NCI-H510A treated with DMSO at 0.1 percent for 48 hours (cell line): ENCODE measurements around the gene COL6A2.
"Not testable (repeated sequence)": the region's sequence is repeated elsewhere in the genome, so short reads cannot be mapped to it uniquely, and the experiment has no call there.

Experiments
- DNase-seq: peaks from one replicate; lab custom pipeline; 2025; lab: John Stamatoyannopoulos, UW

Gene COL6A2

DNA sequence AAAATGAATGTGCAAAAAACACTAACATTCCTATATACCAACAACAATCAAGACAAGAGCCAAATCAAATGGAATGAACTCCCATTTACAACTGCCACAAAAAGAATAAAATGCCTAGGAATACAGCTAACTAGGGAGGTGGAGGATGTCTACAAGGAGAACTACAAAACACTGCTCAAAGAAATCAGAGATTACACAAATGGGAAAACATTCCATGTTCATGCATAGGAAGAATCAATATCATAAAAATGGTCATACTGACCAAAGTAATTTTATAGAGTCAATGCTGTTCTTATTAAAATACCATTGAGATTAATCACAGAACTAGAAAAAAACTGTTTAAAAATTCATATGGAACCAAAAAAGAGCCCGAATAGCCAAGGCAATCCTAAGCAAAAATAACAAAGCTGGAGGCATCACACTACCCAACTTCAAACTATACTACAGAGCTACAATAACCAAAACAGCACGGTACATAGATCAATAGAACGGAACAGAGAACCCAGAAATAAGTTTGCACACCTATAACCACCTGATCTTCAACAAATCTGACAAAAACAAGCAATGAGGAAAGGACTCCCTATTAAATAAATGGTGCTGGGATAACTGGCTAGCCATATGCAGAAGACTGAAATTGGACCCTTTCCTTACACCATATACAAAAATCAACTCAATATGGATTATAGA, 78.7 kb downstream of the COL6A2 start:
- DNase-seq = not testable (repeated sequence)

DNA sequence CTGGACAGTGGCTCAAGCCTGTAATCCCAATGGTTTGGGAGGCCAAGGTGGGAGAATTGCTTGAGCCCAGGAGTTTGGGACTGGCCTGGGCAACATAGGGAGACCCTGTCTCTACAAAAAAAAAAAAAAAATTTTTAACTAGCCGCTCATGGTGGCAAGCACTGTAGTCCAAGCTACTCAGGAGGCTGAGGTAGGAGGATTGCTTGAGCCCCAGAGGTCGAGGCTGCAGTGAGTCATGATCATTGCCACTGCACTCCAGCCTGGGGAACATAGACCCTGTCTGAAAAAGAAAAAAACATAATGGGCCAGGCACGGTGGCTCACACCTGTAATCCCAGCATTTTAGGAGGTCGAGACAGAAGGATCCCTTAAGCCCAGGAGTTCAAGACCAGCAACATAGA, 81.0 kb downstream of the COL6A2 start:
- DNase-seq = no peak
